ENCODE measurements around the gene ICAM2. TPM values are rescaled to one million over a fixed set of nuclear protein-coding genes. Genes with fewer than 3 reads are reported as not detected.

ICAM2 gene
- total RNA-seq, 8 experiments from 2014 or later = 0.32 to 11.5 (median 1.0) TPM; not detected in 2

DNA sequence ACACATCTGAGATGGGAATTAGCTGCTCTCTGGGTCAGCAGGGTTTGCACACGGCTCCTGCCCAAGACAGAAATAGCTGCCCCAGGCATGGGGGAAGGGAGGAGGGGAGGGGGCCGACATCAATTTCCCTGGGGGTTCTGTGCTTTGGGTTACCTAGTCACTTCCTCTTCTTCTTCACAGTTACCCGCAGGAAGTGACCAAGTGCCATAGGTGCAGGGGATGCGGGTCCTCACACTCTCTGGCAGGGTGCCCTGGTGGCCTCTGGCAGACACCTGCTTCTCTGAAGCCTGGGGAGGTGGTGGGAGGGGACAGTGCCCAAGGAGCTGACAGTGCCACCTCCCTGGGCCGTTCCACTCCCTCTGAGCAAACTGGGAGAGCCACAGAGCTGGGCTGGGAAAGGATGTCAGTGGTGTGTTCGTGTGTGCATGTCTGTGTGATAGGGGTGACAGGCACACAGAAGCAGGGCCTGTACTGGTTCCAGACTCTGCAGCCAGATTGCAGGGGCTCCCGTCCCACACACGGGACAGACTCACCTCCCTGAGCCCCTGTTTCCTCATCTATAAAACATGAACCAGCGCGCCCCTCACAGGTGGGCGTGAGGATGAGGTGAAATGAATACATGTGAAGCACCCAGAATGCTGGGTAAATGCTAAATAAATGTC, 65.9 kb downstream of the ICAM2 start:
- peaks cover 0 to 2% of the 10 kb centered on the region in 2 donors for H3K4me1 ChIP-seq (replicated peaks in 1 of 2)
- no peak overlapping the region for H3K27ac ChIP-seq
- in situ Hi-C loops (cut with MboI; ENCODE audit: low pct_unique_long_range_greater_than_20kb in 2 of 9, low sequenced_read_pairs in 9 of 9, unreplicated experiment in 9 of 9) = no loop called here
- ATAC-seq (replicated peaks in 6 of 8) = peak in 5 of 8 experiments; percentile 19 to 40 (median 23)
- WGBS, 10 experiments = 0 to 100% (median 86%) methylated on average over 1 to 5 of the region's 11 CpGs; no CpG with 5 or more reads in 7 of the 10 experiments
- H3K4me3 ChIP-seq = no peak overlapping the region

Other genes with a start within 250 kb of the ICAM2 start
- 10 to 100 TPM; 44.4 to 93.5 (median 54.2) TPM for gene CCDC47, start 247.0 kb downstream of the ICAM2 start, total RNA-seq
- gene DDX42, start 246.5 kb downstream of the ICAM2 start, total RNA-seq = 100 to 1,000 TPM in 3 of 8 experiments, 10 to 100 TPM in 5; 62.4 to 169 (median 85.4) TPM
- 100 to 1,000 TPM in 1 of 8 experiments, 10 to 100 TPM in 7; 27.2 to 110 (median 71.3) TPM for gene PSMC5, start 193.2 kb downstream of the ICAM2 start, total RNA-seq
- gene FTSJ3, start 193.0 kb downstream of the ICAM2 start, total RNA-seq = 10 to 100 TPM; 26.3 to 69.5 (median 38.7) TPM
- gene SMARCD2, start 177.9 kb downstream of the ICAM2 start, total RNA-seq = 100 to 1,000 TPM in 1 of 8 experiments, 10 to 100 TPM in 7; 10.7 to 114 (median 24.8) TPM
- under 1 TPM in 1 of 8 experiments, not detected in 7; 0.57 TPM for gene CSH2, start 147.0 kb downstream of the ICAM2 start, total RNA-seq
- not detected for gene GH2, start 138.7 kb downstream of the ICAM2 start, total RNA-seq
- gene CSH1, start 124.1 kb downstream of the ICAM2 start, total RNA-seq = under 1 TPM in 2 of 8 experiments, not detected in 6; 0.24 to 0.46 TPM
- gene CSHL1, start 109.4 kb downstream of the ICAM2 start, total RNA-seq = under 1 TPM in 5 of 8 experiments, not detected in 3; 0.14 to 0.45 (median 0.31) TPM
- not detected for gene GH1, start 101.8 kb downstream of the ICAM2 start, total RNA-seq
- 1 to 10 TPM in 3 of 8 experiments, under 1 TPM in 4, not detected in 1; 0.14 to 2.1 (median 0.94) TPM for gene CD79B, start 88.3 kb downstream of the ICAM2 start, total RNA-seq
- 1 to 10 TPM in 4 of 8 experiments, under 1 TPM in 4; 0.04 to 2.1 (median 1.0) TPM for gene SCN4A, start 47.7 kb downstream of the ICAM2 start, total RNA-seq
- 10 to 100 TPM in 1 of 8 experiments, 1 to 10 TPM in 1, under 1 TPM in 6; 0.36 to 25.1 (median 0.53) TPM for gene PRR29, start 22.3 kb downstream of the ICAM2 start, total RNA-seq
- gene ERN1, start 109.5 kb upstream of the ICAM2 start, total RNA-seq = 10 to 100 TPM in 1 of 8 experiments, 1 to 10 TPM in 7; 2.3 to 10.4 (median 5.0) TPM
- 10 to 100 TPM; 13.9 to 50.9 (median 23.9) TPM for gene TEX2, start 242.6 kb upstream of the ICAM2 start, total RNA-seq

All from motor neuron (in vitro differentiated cells).